ENCODE data around the gene OR52W1. TPM values are rescaled to one million over a fixed set of nuclear protein-coding genes. Genes with fewer than 3 reads are reported as not detected.

The OR52W1 gene
- total RNA-seq, 2 donors from 2014 or later = not detected

- Mint-ChIP-seq H3K4me3 (no peak overlapping the region), H3K27me3 (ENCODE audit: low read depth) (no peaks in the 10 kb centered on the region), H3K9me3 (no peaks in the 10 kb centered on the region), H3K27ac (no peak overlapping the region), H3K4me1 (ENCODE audit: low read depth) (peaks cover 26% of the 10 kb centered on the region), H3K36me3 (ENCODE audit: insufficient read depth in 2 of 2) (peaks cover 7 to 12% of the 10 kb centered on the region in 2 donors)
- DNase-seq (no peak), ATAC-seq (replicated peaks in 1 of 2) (no peak)
Observed at GRCh38 chr11:6225896-6226295, 26.9 kb downstream of the OR52W1 start.

DNA sequence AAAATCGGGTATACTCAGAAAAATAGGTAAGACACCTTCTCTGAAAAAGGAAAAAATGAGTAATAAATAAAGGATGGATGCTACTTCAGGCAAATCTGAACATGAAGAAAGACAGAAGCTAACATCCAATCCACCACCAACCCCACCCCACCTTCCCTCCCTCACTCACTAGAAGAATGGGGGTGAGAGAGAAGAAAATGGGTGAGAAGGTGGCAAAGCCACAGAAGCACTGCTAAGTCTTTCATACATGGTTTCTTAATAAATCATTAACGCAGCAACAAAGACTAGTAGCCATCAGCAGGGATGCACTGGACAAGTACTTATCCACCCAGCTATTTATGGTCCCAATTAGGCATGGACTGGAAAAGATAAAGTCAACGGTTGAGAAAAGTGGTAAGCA lies 29.5 kb downstream of the OR52W1 start:
- ATAC-seq (replicated peaks in 1 of 2) (no peak), DNase-seq (no peak)
- peaks cover 1 to 9% of the 10 kb centered on the region in 2 donors for H3K36me3 Mint-ChIP-seq (ENCODE audit: insufficient read depth in 2 of 2)
- H3K27me3 Mint-ChIP-seq (ENCODE audit: low read depth) = no peaks in the 10 kb centered on the region
- H3K9me3 Mint-ChIP-seq = no peaks in the 10 kb centered on the region
- H3K4me3 Mint-ChIP-seq = no peak overlapping the region
- peaks cover 46% of the 10 kb centered on the region for H3K4me1 Mint-ChIP-seq (ENCODE audit: low read depth)
- H3K27ac Mint-ChIP-seq = no peak overlapping the region

- H3K9me3 Mint-ChIP-seq = no peaks in the 10 kb centered on the region
- peak overlapping the region; percentile 49 for H3K27ac Mint-ChIP-seq
- H3K4me1 Mint-ChIP-seq (ENCODE audit: low read depth) = peaks cover 52% of the 10 kb centered on the region
- H3K4me3 Mint-ChIP-seq = peak overlapping the region in 1 of 2 donors; percentile 36
- no peaks in the 10 kb centered on the region for H3K27me3 Mint-ChIP-seq (ENCODE audit: low read depth)
- DNase-seq (no peak), ATAC-seq (replicated peaks in 1 of 2) (no peak)
- peaks cover 1 to 8% of the 10 kb centered on the region in 2 donors for H3K36me3 Mint-ChIP-seq (ENCODE audit: insufficient read depth in 2 of 2)
Observed at GRCh38 chr11:6229911-6230310, 30.9 kb downstream of the OR52W1 start.

GRCh38 chr11:6232899-6233298 lies 33.9 kb downstream of the OR52W1 start:
- Mint-ChIP-seq H3K9me3 (no peaks in the 10 kb centered on the region), H3K4me1 (ENCODE audit: low read depth) (peaks cover 49% of the 10 kb centered on the region), H3K4me3 (peak overlapping the region; percentile 20 to 70), H3K36me3 (ENCODE audit: insufficient read depth in 2 of 2) (peaks cover 0 to 4% of the 10 kb centered on the region in 2 donors), H3K27me3 (ENCODE audit: low read depth) (no peaks in the 10 kb centered on the region), H3K27ac (no peak overlapping the region)
- ATAC-seq (replicated peaks in 1 of 2) (no peak), DNase-seq (no peak)

DNA sequence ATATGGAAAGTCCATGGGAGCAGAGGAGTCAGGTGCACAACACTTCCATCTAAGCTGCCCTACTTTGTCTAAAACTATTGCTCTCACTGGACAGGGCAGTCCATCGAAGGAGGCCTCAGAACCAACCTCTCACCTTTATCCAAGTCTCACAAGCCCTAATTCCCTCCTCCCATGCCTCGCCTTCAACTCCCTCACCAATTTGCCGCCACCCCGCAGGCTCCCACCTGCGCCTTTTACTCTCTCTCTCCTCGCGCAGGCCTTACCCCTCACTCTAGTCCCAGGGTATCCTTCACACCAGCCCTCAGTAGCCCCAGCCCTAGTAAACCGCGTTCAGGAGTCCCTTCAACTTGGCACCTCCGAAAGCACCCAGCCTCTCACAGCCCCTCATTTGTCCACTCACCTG lies 35.0 kb downstream of the OR52W1 start:
- peak in 1 of 2 donors; percentile 19 for DNase-seq
- peaks cover 0 to 4% of the 10 kb centered on the region in 2 donors for H3K36me3 Mint-ChIP-seq (ENCODE audit: insufficient read depth in 2 of 2)
- H3K27me3 Mint-ChIP-seq (ENCODE audit: low read depth) = no peaks in the 10 kb centered on the region
- no peaks in the 10 kb centered on the region for H3K9me3 Mint-ChIP-seq
- H3K4me3 Mint-ChIP-seq = peak overlapping the region; percentile 89 to 98
- H3K4me1 Mint-ChIP-seq (ENCODE audit: low read depth) = peaks cover 48% of the 10 kb centered on the region
- ATAC-seq (replicated peaks in 1 of 2) = no peak
- peak overlapping the region; percentile 56 for H3K27ac Mint-ChIP-seq

- H3K9me3 Mint-ChIP-seq = no peaks in the 10 kb centered on the region
- peaks cover 45% of the 10 kb centered on the region for H3K4me1 Mint-ChIP-seq (ENCODE audit: low read depth)
- H3K27ac Mint-ChIP-seq = peak within 1 kb of the TSS; percentile 84
- DNase-seq = peak; percentile 99 to 100
- H3K36me3 Mint-ChIP-seq (ENCODE audit: insufficient read depth in 2 of 2) = peaks cover 0 to 1% of the 10 kb centered on the region in 2 donors
- ATAC-seq (replicated peaks in 1 of 2) = peak; percentile 92
- peak within 1 kb of the TSS; percentile 89 to 98 for H3K4me3 Mint-ChIP-seq
- H3K27me3 Mint-ChIP-seq (ENCODE audit: low read depth) = no peaks in the 10 kb centered on the region
Observed at GRCh38 chr11:6234387-6235107, 35.5 kb downstream of the OR52W1 start, which contains the start of gene FHIP1B. FHIP1B (minus strand) TSS chr11:6234636; CDS start chr11:6224516, 10,120 bp downstream.

- H3K27ac Mint-ChIP-seq = no peak overlapping the region
- H3K4me1 Mint-ChIP-seq (ENCODE audit: low read depth) = peaks cover 21% of the 10 kb centered on the region
- no peak for ATAC-seq (replicated peaks in 1 of 2)
- H3K9me3 Mint-ChIP-seq = no peaks in the 10 kb centered on the region
- DNase-seq = no peak
- no peak overlapping the region for H3K4me3 Mint-ChIP-seq
- H3K27me3 Mint-ChIP-seq (ENCODE audit: low read depth) = peaks cover 7% of the 10 kb centered on the region
- peaks cover 0 to 1% of the 10 kb centered on the region in 2 donors for H3K36me3 Mint-ChIP-seq (ENCODE audit: insufficient read depth in 2 of 2)
Observed at GRCh38 chr11:6237266-6237665, 38.2 kb downstream of the OR52W1 start.

- no peaks in the 10 kb centered on the region for H3K9me3 Mint-ChIP-seq
- H3K4me3 Mint-ChIP-seq = no peak overlapping the region
- peaks cover 18% of the 10 kb centered on the region for H3K4me1 Mint-ChIP-seq (ENCODE audit: low read depth)
- DNase-seq (no peak), ATAC-seq (replicated peaks in 1 of 2) (no peak)
- H3K36me3 Mint-ChIP-seq (ENCODE audit: insufficient read depth in 2 of 2) = peaks cover 0 to 1% of the 10 kb centered on the region in 2 donors
- H3K27me3 Mint-ChIP-seq (ENCODE audit: low read depth) = peaks cover 7% of the 10 kb centered on the region
- no peak overlapping the region for H3K27ac Mint-ChIP-seq
Observed at GRCh38 chr11:6237761-6238302, 38.8 kb downstream of the OR52W1 start.

GRCh38 chr11:6238902-6239301 lies 39.9 kb downstream of the OR52W1 start, which contains the start of gene CNGA4:
CNGA4 (plus strand) TSS chr11:6239089; CDS start chr11:6239207, 118 bp downstream.
- DNase-seq = no peak
- Mint-ChIP-seq H3K27me3 (ENCODE audit: low read depth) (peaks cover 13% of the 10 kb centered on the region), H3K9me3 (no peaks in the 10 kb centered on the region), H3K4me1 (ENCODE audit: low read depth) (peaks cover 9% of the 10 kb centered on the region), H3K36me3 (ENCODE audit: insufficient read depth in 2 of 2) (peaks cover 0 to 1% of the 10 kb centered on the region in 2 donors), H3K4me3 (no peak within 1 kb of the TSS), H3K27ac (no peak within 1 kb of the TSS)
- no peak for ATAC-seq (replicated peaks in 1 of 2)

GRCh38 chr11:6240139-6240538 lies 41.1 kb downstream of the OR52W1 start:
- Mint-ChIP-seq H3K4me3 (no peak overlapping the region), H3K27me3 (ENCODE audit: low read depth) (peaks cover 23% of the 10 kb centered on the region), H3K4me1 (ENCODE audit: low read depth) (peaks cover 4% of the 10 kb centered on the region), H3K27ac (no peak overlapping the region), H3K36me3 (ENCODE audit: insufficient read depth in 2 of 2) (no peaks in the 10 kb centered on the region), H3K9me3 (no peaks in the 10 kb centered on the region)
- ATAC-seq (replicated peaks in 1 of 2) (no peak), DNase-seq (no peak)

GRCh38 chr11:6240781-6241180 lies 41.8 kb downstream of the OR52W1 start:
- Mint-ChIP-seq H3K36me3 (ENCODE audit: insufficient read depth in 2 of 2) (no peaks in the 10 kb centered on the region), H3K4me1 (ENCODE audit: low read depth) (no peaks in the 10 kb centered on the region), H3K27me3 (ENCODE audit: low read depth) (peaks cover 29% of the 10 kb centered on the region), H3K27ac (no peak overlapping the region), H3K4me3 (no peak overlapping the region), H3K9me3 (no peaks in the 10 kb centered on the region)
- ATAC-seq (replicated peaks in 1 of 2) (no peak), DNase-seq (no peak)

DNA sequence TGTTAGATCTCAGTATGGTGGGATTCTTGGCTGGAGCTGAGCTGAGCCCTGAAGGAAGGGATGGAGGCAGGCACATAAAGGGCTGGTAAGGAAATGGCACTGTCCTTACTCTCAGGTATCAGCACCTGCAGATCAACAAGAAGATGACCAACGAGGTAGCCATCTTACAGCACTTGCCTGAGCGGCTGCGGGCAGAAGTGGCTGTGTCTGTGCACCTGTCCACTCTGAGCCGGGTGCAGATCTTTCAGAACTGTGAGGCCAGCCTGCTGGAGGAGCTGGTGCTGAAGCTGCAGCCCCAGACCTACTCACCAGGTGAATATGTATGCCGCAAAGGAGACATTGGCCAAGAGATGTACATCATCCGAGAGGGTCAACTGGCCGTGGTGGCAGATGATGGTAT lies 42.3 kb downstream of the OR52W1 start:
- ATAC-seq (replicated peaks in 1 of 2) = no peak
- H3K9me3 Mint-ChIP-seq = no peaks in the 10 kb centered on the region

DNA sequence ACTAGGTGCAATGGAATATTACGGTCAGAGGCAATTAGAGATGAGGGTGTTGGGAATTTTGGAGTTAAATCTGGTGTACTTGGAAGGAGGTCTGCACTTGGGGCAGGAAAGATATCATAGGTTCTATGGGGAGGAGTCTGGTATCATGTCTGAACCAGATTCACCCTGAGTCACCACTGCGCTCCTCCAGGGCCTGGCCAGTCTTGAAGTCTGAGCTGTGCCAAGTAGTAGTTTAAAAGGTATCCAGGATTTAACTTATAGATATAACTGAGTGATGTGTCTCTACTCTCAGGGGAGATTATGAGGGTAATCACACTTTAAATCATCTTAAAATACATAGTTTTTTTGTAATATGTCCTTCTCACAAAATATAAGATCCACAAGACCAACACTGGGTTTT lies 46.5 kb downstream of the OR52W1 start:
- Mint-ChIP-seq H3K4me3 (no peak overlapping the region), H3K27me3 (ENCODE audit: low read depth) (peaks cover 38% of the 10 kb centered on the region), H3K27ac (no peak overlapping the region), H3K36me3 (ENCODE audit: insufficient read depth in 2 of 2) (no peaks in the 10 kb centered on the region), H3K4me1 (ENCODE audit: low read depth) (no peaks in the 10 kb centered on the region), H3K9me3 (no peaks in the 10 kb centered on the region)
- no peak for ATAC-seq (replicated peaks in 1 of 2)
- no peak for DNase-seq

More for the DNA sequence above, 42.3 kb downstream of the OR52W1 start:
- H3K4me1 Mint-ChIP-seq (ENCODE audit: low read depth) = no peaks in the 10 kb centered on the region
- H3K27me3 Mint-ChIP-seq (ENCODE audit: low read depth) = peaks cover 32% of the 10 kb centered on the region
- H3K27ac Mint-ChIP-seq = no peak overlapping the region
- DNase-seq = no peak
- H3K36me3 Mint-ChIP-seq (ENCODE audit: insufficient read depth in 2 of 2) = no peaks in the 10 kb centered on the region
- no peak overlapping the region for H3K4me3 Mint-ChIP-seq

Measured in activated T-cell treated with anti-CD3 and anti-CD28 coated beads, Interleukin-2, amount 50 U/mL, for 72 hours (primary cell).